GM19467 (cell line): ENCODE results near the gene LRGUK.

Experiments
- ATAC-seq: cut with Tn5 transposase; IDR thresholded peaks from one replicate; pipeline ENCODE4 v1.9.1; 2021; ENCODE audit warnings: mild to moderate bottlenecking, moderate library complexity; ENCODE audit not compliant: unreplicated experiment

The LRGUK gene

DNA sequence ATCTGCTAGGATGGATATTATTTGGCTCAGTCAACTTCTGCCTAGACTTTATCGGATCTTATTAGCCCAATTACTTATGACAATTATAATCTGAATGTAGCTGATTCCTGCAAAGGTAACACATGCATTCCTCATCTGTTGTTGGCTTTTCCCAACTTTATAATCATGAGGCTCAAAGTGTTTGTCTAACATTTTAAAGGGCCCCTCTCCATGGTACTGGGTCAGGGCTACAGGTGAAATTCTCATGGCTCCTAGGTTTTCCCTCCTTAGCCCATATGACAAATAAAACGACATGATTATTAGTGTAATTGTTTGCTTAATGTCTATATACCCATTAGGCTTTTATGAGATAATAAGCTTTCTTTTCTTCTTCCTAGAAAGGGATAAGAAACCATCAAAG is 4.2 kb upstream of the LRGUK start:
- ATAC-seq, result no peak

DNA sequence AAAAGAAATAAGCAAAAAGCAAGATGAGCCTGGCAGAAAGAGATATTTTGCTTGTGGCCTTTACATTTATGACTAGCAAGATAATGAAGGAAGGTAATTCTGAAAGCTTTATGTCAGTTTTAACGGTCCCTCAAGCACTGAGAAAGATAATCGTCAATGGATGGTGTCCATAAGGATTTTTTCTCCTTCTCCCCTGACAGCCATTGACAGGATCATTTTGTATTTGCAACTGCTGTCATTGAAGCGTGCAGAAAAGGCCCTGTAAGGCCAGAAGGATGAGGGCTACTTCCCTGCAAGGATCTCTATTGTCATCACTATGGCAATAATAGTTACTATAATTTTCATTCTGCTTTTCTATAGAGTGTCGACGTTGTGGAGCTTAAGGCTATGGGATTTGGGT is 994 bp upstream of the LRGUK start:
- ATAC-seq, result no peak

DNA sequence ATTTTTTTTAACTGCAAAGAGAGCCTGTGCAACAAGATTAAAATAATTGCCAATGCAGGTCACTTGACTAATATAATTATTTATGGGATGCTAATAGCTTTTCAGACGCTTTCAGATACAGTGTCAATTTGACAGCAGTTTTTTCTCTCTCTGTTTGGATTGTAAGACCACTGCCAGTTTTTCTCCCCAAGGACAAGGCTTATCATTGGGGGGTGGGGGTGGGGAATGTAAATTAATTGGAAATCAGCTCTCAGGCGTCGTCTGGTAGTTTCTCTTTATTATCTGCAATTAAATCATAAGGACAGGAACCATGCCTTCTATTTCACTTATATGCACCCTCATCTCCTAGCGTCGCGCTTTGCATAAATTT is 559 bp upstream of the LRGUK start:
- no peak for ATAC-seq

DNA sequence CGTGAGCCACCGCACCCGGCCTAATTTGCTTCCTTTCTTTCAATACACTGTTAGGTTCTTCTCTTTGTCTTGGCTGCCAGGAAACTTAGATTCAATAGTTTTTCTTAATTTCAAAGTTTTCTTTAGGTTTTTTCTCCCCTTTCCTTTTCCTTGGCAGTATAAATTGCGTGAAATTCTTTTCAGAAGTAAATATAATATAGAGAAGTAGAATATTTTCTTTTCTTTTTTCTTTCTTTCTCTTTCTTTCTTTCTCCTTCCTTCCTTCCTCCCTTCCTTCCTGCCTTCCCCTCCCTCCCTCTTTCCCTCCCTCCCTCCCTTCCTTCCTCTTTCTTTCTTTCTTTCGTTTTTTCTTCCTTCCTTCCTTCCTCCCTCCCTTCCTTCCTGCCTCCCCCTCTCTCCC is 1.7 kb downstream of the LRGUK start:
- ATAC-seq, result no peak

DNA sequence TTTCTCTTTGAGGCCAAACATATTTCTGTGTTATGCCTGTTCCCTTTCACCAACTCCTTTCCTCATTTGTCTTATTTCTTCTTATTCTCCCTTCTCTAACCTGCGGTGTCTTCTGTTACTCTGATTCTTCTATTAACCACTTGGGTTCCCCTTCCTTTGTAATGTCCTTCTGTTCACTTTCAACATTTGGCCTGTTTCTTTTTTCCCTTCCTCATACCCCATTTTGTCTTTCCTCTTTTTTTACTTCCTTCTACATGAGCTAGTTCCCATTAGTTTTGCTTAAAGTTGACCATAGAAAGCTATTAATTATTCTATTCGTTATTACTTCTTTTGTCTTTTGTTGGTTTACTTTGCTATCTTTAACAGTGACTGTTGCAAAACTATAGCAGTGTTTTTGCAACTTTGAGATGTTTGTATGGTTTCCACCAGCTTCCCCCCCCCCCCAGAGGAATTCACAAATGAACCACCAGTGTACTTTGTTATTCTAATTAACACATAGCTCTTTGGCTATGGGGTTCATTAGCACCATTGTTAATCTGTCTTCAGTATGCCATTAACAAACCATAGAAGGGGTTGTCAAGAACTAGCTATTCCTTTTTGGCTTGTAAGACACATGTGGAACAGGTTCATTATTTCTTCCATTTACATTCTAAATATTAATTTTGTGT is 2.9 kb downstream of the LRGUK start:
- no peak for ATAC-seq

DNA sequence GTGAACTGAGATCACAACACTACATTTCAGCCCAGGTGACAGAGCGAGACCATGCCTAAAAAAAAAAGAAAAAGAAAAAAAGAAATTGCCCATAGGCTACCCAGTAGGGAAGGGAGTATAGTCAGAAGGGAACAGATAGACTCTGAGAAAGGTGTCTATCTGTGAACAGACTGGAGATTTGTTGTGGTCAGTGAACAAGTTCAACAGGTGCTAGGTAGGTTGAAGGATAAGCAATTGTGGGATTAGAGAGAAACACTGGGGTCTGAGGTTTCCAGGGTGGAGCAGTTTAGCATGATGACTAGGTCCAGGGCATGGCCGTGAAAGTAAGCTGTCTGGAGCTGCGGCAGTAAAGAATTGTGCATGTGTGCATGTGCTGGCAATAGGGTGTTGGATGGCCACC is 6.9 kb downstream of the LRGUK start:
- ATAC-seq, result no peak

DNA sequence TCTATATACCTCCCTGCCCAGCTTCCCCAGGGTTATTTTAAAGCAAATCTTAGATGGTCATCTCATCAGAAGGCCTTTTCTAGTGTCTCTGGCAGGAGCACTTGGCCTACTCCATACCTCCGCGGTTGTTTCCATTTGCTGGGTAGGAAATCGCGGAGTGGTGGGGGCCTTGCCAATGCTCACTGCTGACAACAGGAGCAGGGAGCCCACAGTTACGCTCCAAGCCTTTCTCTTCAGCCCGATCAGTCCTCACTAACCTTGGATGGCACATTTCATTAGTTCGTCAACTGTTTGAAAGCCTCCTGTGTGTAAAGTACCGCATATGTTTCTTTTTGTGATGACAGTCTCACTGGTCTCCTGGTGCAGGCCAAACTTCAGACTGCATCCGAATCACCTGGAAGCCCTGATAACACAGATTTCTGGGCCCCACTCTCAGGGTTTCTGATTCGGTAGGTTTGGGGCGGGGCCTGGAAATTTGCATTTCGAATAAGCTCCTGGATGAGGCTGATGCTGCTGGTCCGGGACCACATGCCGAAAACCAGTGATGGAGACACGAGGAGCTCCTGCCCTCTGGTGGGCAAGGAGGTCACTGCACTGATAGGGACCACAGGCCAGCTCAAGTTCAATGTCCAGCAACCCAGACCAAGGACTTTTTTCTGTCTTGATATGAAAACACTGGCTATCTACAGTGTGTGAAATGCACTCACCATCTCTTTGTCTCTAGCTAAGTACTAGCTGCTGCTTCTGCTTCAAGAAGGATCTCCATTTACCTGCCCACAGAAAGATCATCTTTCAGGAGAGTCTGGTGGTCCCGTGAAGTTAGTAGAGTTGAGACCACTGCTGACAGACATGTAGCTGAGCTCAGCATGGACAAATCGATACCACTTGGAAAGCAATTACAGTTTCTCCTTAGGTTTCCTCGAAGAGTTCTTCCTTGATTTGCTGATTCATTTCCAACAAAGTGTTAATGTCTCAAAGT is 14.0 kb downstream of the LRGUK start:
- peak; percentile 90 for ATAC-seq

DNA sequence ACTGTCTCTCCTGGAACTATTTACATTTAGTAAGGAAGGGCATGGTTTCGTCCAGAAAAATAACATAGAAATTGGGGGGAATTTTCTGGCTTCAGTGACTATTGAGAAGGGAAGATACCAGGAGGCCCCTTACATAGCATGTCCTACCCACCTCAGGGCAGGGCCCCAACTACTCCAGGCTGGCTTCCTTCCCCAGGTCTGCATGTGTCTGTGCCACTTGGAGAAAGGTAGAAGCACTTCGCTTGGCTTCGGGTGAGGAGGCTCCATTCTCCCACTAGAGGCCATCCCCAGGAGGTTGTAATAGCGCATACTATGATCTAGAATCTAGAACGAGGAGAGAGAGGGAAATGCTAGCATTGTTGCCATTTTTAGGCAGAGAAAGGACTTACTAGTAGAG is 14.7 kb downstream of the LRGUK start:
- ATAC-seq, result no peak

DNA sequence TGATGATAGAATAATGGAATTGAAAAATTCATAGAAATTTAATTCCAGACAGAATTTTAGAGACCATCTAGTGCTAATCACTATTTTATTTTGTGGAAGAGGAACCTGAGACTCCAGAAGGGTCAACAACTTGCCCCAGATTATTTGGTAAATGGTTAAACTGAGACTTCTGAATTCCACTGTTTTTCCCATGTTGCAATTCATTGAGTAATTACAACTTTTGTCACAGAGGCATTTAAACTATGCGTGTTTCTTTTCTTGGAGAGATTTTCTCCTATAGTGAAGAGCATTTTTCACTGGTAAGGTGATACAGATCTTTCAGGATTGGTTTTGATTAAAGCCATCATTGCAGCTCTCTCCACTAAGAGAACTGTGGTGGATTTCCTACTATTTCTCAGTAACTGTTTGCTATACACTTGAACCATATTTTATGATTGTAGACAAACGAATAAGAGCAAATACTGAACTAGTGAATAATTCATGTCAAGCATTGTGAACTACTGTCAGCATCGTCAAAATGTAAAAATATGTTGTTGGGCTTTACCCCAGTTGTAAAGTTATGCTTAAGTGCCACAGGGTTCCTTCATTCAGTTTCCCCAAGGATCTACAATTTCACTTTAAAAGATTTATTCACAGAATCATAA is 26.5 kb downstream of the LRGUK start:
- ATAC-seq, result no peak

DNA sequence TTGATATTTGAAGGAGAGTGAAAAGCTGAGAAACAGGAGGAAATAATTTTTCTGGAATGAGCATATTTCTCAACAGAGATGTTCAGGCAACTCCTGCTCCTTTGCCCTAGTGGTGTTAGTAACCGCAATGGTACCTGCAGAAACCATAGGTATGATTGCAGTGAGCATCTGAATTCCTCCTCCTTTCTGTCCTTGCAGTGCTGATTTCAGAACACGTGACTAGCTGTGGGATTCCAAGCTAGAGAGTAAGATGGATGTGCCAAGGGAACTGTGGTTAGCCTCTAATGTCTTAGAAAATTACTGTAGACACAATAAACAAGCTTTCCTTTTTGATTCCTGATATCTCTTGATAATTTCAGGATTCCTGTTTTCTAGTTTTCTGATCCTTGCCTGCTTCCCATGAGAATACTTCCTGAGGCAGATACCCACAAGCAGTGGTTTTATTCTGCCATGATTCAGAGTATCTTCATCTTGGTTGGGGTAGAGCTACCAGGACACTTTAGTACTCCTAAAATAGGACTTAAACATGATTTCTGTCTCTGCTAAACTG is 27.5 kb downstream of the LRGUK start:
- no peak for ATAC-seq

DNA sequence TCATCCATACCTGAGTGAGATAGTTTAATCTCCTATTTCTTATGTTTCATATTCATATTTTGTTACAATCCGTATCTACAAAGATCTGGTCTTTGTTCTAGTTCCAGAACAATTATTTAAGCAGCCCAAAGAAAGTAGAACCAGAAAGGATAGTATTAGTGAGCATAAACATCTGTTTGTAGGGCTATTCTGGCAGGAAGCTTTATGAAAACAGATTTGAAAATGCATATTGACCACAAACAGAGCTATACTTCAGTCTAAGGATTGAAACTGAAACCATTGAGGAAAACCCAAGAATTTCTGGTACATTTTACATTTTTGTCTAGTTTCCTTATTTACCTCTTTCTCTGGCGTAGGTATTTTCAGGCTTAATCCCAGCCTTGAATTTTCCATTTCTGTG is 28.1 kb downstream of the LRGUK start:
- ATAC-seq, result no peak

DNA sequence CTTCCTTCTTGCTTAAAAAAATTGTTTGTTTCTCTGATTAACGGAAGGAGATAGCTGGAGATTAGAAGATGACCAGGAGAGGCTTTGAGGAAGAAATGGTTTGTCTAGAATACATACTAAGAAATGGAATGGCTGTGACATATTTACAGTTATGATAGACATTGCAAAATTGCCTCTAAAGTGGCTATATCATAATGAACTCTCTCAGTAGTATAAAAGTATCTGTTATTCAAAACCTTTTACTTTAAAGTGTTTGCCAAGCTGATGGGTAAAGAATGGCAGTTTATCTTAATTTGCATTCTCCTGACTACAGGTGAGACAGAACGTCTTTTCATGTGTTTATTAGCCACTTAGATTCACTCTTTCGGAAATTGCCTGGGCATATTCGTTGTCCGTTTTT is 28.7 kb downstream of the LRGUK start:
- no peak for ATAC-seq

DNA sequence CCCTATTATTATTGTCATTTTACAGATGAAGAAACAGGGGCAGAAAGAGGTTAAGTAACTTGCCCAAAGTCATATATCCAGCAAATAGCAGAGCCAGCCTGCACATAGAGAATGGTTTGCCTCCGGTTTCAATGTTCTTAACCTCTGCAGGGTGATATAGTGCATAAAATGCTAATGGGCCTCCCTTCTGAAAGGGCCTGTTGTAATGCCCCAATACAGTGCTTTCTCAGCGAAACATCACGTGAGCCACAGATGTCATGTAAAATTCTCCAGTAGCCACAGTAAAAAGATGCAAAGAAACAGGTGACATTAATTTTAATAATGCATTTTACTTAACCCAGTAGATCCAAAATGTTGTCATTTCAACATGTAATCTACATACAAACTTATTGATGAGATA is 38.1 kb downstream of the LRGUK start:
- ATAC-seq, result no peak

DNA sequence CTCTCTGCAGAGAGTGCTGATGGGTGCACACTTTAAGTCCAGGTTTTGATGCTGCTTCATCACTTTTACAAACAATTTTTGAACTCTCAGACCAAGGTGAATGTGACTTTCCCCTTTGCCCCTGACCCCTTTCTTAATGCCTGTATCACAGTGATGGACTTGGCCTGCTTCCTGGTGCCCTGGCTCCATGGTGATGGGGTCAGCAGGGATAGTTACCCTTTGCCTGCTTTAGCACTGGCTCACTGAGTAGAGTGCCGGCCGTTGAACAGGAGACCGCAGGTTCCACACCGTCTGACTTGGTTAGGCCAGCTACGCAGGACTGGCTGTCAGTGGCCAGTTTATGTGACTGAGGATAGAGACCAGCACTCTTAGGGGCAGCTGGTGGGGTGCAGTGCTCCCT is 40.1 kb downstream of the LRGUK start:
- ATAC-seq, result no peak

DNA sequence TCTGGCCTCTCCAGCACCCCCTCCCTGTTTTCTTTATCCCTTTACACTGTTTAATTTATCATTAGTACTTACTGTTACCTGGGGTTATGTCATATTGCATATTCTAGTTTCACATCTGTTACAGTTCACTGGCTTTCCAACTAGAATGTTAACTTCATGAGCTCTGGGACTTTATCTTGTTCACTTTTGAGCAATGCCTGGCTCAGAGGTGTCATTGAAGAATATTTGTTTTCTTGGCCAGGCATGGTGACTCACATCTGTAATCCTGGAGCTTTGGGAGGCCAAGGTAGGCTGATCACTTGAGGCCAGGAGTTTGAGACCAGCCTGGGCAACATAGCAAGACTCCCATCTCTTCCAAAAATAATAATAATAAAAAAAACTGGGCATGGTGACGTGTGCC is 40.7 kb downstream of the LRGUK start:
- no peak for ATAC-seq

DNA sequence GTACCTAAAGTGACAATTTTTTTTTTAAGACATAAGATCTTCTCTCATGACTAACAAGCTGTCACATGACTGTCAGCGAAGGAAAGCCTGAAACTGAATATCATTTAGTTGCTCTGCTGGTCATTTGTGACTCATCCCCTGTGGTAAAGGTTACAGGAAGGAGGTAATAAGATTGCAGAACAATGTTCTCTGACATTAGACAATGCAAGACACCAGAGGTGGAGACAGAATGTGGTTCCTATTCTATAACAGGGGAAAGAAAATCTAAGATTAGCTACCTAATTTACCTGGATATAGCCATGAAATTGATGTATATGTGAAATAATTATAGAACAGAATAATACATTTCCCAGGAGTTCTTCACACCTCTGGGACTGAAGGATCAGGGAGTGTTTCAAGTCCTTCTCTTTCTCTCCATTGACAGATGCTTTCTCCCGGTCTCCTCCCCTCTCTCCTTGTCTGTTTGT is 47.7 kb downstream of the LRGUK start:
- ATAC-seq, result no peak

DNA sequence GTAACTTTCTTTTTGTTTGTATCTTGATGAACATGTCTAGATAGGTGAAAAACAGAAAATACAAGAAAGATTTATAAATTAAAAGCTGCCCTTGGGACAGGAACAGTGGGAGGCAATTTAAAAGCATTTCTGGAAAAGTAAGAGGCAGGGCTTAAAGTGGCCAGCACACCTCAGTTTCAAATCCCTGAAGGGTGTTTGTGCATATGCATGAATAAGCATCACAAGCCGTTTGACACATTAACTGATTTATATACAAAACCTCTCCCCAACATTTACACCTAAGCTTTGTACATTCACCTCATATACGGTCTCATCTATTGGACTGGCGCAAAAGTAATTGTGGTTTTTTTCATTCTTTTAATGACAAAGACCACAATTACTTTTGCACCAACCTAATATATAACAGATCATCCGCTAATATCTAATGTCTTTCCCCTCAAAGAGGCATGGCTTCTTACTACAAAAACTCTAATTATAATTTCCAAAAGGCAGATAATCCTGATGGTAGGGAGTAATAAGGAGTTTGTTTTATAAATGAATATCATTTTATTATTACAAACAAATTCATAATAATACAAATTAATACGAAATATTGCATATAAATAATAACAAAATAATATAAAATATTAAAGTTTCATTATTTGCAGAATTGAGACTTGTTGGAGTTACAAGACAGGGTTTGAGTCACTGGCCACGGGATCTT is 48.3 kb downstream of the LRGUK start:
- ATAC-seq, result no peak

DNA sequence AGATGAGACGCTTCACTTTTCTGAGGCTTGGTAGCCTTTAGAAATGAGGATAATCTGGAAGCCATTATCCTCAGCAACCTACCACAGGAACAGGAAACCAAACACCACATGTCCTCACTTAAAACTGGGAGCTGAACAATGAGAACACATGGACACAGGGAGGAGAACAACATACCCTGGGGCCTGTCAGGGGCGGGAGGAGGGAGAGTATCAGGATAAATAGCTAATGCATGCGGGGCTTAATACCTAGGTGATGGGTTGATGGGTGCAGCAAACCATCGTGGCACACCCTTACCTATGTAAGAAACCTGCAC is 48.9 kb downstream of the LRGUK start:
- no peak for ATAC-seq

DNA sequence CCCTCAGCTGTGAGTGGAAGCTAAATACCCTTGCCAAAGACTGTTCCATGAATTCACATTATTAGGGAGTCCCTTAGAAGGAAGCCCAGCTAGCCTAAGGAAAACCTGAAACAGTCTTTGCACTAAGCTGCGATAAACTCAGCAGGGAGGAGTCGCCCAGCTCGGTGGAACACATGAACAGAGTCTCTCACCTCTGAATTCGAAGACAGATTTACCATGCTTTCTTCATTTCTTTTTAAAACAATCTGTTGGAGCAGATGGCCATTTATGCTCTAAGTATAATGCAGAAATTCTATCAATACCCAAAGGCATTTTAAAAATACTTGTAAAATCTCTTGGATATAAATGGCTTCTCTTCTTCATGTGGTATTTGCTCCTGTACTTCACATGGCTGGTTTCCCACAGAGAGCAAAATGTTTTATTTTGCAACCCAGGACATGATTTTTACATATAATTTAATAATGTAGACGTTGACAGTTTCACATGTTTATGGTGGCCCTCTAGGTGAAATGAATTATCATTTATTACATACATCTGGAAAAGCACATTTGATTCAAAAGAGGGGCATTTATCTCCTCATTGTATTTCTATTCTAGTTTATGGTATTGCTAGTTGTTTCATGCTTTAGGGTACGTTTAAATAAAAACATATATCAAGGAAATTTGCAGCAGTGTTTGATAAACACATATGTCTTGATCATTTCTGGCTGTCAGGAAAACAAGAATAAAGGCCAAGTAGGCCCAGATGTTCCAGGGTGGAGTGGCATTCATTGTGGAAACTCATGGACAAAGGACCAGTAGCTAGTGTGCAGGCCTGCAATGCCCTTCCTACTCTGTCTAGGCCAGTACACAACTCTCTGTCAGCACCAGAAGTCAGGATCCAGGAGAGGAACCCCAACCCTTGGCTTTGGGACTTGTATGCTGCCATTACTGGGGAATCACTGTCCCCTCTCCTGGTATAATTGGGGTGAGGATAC is 52.2 kb downstream of the LRGUK start:
- ATAC-seq, result no peak

DNA sequence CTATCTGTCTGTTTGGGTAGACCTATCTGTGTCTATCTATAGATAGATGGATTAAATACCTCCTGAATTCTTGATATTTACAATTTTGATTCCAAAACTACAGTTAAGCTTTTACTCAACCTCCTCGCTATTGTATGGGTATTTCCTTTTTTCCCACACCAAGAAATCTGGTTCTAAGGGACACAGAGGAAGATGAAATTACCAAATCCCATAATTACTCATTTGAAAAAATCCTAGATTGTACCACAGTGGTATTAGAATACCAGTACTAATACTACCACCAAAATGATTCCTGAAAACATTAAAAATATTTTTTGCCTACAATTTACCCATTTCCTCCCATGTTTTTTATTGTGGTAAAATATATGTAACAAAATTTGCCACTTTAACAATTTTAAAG is 53.2 kb downstream of the LRGUK start:
- no peak for ATAC-seq
